GM18861 (cell line): ENCODE results near the gene CST1.
A peak's percentile ranks its signal among the peaks of the same experiment; 100 is the strongest.
"Not testable (repeated sequence)": the region's sequence is repeated elsewhere in the genome, so short reads cannot be mapped to it uniquely, and the experiment has no call there.

ENCODE experiments used
- ATAC-seq: cut with Tn5 transposase; IDR thresholded peaks from one replicate; pipeline ENCODE4 v1.9.1; 2021; ENCODE audit not compliant: unreplicated experiment

CST1 gene, protein sequence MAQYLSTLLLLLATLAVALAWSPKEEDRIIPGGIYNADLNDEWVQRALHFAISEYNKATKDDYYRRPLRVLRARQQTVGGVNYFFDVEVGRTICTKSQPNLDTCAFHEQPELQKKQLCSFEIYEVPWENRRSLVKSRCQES

DNA sequence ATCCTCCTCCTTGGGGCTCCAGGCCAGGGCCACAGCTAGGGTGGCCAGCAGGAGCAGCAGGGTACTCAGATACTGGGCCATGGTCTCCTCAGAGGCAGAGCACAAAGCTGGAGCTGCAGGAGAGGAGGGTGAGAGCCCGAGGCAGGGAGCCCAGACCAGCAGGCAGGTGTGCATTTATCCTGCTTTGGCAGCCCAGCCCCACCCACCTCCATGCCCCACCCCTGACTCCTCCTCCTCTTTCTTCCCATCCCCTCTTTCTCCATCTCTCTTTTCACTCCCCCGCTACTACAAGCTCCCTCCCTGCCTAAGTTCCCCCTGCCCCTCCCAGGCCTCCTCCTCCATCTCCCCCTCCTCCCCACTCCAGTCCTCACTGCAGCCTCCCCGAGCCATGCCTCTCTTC, at the start of gene CST1:
Gene CST1, minus strand, starts transcription at position 150 of the 400 bp plus-strand sequence. Its CDS starts 69 bp downstream, at position 81.
- ATAC-seq = not testable (repeated sequence)

DNA sequence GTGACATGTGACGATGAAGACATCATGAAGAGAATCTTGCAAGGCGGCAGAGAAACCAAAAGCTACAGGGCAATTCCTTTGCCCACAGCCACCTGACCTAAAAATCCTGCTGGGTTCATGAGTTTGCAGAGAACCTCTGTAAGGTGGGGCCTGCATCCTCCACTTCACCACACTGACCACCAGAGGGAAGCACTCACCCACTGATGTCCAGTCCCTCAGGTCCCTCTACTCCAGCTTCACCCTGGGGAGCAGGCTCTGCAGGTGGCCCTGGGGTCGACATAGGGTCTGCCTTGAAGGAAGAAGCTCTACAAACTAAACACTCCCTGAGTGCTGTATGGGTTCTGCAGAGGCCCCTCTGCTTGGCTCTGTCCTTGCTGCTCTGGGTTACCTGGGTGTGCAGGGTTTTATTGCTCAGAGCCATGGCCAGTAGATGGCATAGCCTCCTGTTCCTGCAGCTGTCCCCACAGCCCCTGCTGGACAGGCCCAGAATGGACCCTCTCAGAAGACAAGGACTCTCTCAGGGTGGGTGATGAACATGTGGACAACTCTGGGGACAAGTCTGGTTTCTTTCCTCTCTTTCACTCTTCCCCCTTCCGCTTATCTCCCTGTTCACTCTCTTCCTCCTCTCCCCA, 48.6 kb upstream of the CST1 start:
- peak; percentile 63 for ATAC-seq

DNA sequence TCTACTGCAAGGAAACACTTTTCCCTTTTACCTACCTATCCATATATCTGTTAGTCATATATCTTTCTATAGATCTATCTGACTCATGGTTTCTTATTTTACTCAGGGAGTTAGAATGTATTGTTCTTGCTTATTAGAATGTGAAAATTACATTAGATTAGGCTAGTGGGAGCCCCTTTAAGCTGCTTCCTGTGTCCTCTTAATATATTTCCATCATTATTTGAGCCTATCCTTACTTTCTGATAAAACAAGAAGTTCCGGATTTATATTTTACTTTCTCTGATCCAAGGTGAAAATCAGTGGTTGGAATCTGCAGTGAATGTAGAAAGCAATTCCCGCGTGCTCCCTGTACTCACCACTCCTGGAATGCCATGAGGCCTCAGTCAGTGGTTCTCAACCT, 44.8 kb upstream of the CST1 start:
- no peak for ATAC-seq

DNA sequence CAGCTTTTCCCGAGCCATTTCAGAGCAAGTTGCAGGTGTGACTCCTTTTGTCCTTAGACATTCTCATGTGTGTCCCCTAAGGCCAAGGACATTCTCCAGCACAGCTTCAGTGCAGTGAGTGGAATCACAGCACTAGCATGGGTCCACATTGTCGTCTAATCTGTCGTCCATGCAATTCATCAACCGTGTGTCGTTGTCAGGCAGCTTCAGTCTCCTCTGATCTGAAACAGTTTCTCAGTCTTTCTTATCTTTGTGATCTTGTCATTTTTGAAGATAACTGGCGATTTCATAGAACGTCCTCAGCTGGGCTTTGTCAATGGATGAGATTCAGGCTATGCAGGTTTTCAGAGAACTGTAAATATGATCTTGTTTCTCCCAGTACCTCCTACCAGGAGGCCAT, 44.1 kb upstream of the CST1 start:
- ATAC-seq = no peak

DNA sequence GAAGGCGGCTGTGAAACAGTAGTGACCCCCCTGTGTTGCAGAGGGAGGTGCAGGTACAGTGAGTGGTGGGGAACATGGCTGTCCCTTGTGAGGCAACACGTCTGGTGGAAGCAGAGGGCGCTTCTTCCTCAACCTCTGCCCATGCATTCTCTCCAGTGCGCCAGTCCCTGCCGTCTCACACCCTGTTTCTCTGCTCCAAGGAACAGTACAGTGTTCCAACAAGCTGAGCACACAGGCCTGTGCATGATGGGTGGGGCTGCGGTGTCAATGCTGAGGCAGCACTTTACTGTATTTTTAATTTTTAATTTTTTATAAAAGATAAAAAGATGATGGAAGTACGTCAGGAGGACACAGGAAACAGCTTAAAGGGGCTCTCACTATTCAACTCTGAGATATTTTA, 43.3 kb upstream of the CST1 start:
- ATAC-seq = no peak

DNA sequence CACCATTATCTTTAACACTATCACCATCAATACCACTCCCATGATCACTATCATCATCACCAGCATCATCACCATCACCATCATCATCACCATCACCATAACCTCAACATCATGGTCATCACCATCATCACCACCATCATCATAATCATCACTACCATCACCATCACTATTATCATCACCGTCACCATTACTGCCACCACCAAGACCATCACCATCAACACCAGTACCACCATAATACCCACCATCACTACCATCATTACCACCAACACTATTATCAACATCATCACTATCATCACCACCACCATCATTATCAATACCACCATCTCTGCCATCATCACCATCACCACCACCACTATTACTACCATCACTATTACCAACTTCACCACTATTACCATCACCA, 32.7 kb upstream of the CST1 start:
- ATAC-seq = no peak

DNA sequence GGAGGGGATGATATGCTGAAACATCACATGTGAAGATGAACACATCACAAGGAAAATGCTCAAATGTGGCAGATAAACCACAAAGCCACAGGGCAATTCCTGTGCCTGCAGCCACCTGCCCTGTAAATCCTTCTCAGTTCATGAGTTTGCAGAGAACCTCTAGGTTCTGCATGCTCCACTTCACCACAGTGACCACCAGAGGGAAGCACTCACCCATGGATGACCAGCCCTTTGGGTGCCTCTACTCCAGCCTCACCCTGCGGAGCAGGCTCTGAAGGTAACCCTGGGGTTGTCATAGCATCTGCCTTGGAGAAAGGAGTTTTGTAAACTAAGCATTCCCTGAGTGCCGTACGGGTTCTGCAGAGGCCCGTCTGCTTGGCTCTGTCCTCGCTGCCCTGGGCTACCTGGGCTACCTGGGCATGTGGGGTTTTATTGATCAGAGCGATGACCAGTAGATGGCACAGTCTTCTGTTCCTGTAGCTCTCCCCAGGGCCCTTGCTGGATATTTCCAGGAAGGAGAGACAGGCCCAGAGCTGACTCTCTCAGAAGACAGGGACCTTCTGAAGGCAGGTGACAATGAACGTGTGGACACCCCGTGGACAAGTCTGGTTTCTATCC, 31.7 kb upstream of the CST1 start:
- no peak for ATAC-seq

DNA sequence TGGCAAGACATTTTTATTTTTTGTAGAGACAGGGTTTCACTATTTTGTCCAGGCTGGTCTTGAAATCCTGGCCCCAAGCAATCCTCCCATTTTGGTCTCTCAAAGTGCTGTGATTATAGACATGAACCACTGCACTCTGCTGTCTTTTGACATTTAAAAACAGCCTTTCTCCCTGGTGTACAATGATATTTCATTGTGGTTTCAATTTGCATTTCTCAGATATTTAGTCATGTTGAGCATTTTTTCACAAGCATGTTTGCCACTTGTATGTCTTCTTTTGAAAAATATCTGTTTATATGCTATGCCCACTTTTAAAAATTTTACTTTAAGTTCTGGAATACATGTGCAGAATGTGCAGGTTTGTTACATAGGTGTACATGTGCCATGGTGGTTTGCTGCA, 27.9 kb upstream of the CST1 start:
- ATAC-seq = not testable (repeated sequence)

DNA sequence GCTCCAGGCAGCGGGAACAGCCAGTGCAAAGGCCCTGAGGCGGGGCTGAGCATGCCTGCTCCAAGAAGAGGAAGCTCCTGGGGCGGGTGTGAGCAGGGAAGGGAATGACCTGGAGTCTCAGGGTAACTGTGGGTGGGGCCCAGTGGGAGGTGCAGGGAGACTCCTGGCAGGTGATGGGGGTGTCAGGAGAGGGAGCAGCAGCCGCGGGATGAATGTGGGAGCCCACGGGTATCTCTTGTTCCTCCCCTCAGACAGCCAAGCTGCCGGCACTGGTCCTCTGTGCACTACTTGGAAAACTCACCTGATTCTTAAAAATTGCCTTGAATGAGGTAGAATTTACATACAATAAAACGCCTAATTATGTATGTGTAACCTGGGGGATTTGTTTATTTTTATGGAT, 26.6 kb upstream of the CST1 start:
- ATAC-seq = not testable (repeated sequence)

DNA sequence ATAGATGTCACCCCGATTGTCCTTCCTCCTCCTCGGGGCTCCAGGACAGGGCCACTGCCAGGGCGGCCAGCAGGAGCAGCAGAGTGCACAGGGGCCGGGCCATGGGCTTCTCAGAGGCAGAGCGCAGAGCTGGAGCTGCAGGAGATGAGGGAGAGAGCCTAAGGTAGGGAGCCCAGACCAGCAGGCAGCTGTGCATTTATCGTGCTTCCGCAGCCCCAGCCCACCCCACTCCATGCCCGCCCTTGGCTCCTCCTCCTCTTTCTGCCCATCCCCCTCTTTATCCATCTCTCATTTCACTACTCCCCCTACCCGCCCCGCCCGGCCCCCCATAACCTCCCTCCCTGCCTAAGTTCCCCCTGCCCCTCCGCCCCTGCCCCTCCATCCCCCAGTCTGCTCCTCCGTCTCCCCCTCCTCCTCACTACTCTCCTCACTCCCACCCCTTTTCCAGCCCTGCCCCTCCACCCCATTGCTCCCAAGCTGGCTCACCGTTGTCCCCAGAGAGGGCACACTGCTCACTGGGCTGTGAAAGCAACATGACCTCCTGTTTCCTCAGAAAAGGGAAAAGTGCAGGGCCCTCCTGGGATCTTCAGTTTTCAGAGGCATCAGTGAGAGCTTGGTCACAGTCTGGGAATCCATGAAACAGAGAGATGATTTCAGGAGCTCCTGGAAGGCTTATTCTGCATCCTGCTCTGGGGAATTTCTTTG, 25.5 kb upstream of the CST1 start:
- ATAC-seq = no peak

DNA sequence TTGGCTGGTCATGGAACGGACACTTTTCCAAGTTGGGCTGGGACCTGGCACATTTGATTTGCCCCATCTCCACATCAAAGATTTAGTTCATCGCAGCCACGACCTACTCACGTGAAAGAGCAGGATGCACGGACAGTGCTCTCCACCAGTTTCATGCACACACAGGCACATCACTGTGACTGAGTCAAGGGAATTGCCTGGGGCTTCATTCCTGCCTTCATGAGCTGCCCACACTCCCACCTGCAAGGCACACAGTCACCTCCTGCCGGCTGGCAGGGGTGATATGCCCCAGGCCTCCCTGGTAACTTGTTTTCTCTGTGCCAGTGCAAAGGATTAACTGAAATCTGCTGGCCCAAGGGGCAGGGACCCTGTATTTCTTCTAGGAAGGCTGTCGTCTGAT, 23.3 kb upstream of the CST1 start:
- no peak for ATAC-seq

DNA sequence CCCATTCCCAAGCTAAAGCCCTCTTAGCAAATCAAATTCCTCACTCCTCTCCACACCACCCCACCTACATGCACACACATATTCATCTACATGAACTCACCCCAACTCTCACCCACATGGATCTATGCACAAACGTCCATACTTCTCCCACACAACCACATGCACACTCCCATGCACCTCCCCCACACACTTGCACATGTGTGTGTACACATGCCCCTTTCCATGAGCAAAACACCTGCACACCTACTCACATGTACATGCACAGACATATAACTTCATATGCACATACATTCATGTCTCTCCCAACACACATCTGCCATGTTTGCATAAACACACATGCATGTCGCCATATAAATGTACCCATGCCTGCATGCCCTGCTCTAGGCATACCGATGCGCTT, 22.8 kb upstream of the CST1 start:
- ATAC-seq = no peak

DNA sequence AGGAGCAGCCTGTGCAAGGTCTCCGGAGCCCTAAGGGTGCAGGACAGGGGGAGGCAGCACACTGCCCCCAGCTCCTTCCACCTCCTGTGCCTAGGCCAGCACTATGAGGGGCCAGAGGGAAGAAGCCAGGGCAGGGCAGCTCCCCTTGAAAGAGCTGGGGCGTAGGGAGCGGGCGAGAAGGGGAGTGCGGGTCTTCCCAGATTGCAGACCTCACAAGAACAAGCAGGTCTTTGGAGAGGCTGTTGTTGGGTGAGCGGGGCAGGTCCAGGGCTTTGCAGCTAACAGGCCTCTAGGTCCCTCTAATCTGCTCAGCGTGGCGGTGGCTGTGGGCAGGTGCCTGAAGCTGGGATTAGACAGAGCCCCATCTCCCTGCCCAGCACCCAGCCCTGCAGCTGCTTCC, 22.4 kb upstream of the CST1 start:
- no peak for ATAC-seq

DNA sequence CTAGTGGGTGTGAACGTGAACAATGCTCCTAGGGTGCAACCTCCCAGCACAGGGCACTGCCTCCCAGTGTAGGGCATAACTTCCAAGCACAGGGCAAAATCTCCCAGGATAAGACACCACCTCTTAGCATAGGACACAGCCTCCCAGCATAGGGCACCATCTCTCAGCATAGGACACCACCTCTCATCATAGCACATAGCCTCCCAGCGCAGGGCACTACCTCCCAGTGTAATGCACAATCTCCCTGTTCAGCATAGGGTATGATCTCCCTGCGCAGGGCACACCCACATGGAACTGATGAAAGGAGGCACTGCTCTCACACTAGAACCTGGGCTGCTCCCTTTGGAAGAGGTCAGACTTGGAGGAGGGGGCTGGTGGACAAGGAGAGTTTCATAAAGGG, 21.3 kb upstream of the CST1 start:
- ATAC-seq = no peak

DNA sequence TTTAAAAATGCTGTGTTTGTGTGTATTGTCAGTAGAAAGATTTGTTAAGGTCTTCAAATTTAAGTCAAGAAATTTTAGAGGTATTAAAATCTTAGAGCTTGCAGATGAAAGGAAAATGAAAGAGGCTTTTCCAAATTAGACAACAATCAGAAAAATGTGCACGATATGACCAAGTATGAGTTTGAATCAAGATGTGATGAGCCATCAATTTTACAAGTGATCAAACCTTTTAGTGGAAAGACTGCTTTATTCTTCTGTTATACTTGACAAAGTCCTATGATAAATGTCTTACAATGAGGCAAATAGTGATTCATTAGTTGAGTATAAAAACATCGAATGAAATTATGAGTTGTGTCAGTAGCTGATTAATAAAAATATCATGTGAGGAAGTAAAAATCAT, 19.6 kb upstream of the CST1 start:
- no peak for ATAC-seq

DNA sequence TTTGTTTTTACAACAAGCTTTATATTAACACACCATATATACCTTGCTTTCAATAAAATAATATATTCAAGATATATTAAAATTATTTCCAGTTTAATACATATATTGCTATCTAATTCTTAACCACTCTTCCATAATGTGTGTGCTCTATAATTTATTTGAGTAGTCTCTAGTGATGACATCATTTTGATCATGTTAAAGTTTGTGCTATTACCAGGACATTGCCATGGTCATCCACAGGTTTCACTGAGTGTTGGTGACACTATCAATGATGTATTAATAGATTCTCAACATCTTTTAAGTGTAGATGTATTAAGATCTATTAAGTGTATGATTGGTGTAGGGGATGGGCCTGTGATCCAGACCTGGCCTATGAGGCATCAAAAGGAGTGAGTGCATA, 17.8 kb upstream of the CST1 start:
- ATAC-seq = not testable (repeated sequence)

DNA sequence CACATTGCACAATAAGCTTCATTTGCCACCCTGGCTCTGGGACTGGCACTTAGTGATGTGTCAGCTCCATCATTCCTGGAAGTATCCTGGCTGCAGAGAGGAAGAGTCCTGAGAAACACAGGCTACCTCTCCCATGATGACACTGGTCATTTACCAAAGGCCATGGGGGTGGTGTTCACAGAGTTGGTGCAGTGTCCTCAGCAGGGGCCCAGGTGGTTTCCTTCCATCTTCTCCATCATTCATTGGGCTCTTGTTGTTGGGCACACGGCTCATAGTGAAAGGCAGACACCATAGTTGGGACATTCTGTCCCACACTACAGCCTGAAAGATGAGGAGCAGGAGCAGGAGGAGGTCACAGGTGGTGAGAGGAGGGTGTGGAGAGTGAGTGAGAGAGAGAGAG, 15.8 kb upstream of the CST1 start:
- no peak for ATAC-seq

DNA sequence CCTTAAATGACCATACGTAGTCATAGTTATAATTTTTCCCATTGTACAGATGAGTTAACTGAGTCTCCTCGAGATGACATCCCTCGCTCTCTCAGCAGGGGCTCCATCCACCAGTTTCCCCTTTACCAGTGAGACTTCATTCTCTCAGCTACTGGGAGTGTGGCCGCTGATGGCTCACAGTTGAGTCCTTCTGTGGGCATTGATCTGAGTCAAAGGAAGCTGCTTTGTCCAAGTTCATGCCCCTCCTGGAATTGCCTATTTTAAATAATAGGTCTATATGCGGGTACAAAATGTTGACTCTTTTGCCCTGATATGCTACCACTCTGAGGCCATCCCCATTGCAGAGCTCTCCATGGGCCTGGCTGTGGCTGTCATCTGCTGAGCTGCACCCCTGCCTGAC, 14.8 kb upstream of the CST1 start:
- ATAC-seq = no peak

DNA sequence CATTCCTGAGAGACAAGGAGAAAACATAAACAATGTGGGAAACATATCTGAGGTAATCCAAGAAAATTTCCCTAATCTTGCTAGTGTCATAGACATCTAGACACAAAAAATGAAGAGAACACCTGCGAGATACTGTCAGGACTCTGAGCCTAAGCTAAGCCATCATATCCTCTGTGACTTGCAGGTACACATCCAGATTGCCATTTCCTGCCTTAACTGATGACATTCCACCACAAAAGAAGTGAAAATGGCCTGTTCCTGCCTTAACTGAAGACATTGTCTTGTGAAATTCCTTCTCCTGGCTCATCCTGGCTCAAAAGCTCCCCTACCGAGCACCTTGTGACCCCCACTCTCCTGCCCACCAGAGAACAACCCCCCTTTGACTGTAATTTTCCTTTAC, 13.9 kb upstream of the CST1 start:
- not testable (repeated sequence) for ATAC-seq

DNA sequence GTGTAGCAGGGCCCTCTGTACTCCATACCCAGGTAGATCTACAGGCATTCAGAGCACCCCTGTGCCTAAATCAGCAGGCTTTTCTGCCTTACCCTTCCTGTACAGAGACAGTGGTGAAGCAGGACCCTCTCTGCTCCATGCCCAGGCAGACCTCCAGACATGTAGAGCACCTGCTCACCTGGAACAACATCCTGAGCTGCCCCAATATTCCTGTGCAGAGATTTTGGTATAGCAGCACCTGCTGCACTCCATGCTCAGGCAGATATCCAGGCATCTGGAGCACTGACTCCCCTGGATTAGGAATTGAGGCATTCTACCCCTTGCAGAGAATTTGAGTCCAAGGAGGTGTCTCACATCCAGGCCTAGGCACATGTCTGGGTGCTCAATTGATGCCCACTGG, 12.6 kb upstream of the CST1 start:
- no peak for ATAC-seq

DNA sequence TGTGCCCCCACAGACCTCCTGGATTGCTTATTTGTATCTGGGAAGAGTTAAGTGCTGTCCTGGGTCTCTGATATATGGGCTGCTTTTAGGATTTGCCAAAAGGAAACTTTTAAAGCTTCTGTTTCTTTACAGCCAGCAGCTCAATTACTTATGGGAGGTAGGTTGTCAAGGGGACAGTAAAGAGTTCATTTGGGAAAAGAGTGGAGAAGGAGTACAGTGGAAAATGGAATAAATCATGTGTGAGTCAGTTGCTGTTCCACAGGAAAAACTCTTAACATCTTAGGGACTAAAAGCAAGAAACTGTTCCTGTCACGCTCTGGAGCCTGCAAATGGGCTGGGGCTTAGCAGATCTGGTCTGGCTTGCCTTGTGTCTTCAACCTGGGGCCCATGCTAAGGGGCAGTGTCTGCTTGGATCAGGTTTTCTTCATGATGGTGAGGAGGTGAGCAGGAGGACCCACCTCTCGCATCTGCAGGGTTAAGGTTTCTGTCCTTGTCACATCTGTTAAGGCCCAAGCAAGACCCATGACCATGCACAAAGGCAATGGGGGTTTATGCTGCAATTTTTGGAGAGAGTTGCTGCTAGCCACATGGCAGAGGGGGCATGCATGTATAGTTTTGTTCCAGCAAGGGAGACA, 8.7 kb upstream of the CST1 start:
- no peak for ATAC-seq

DNA sequence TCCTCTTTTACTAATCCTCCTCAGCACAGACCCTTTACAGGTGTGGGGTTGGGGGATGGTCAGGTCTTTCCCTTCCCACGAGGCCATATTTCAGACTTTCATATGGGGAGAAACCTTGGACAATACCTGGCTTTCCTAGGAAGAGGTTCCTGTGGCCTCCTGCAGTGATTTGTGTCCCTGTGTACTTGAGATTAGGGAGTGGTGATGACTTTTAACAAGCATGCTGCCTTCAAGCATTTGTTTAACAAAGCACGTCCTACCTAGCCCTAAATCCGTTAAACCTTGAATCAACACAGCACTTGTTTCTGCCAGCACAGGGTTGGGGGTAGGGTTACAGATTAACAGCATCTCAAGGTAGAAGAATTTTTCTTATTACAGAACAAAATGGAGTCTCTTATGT, 6.1 kb upstream of the CST1 start:
- ATAC-seq = not testable (repeated sequence)
